CD4-positive, alpha-beta T cell treated with Interferon gamma for 1 hour (primary cell): ENCODE data around the gene GCN1.

Source experiments
- DNase-seq: peaks from one replicate; pipeline ENCODE4 v3.0.0-alpha.2; 2020

Gene GCN1

DNA sequence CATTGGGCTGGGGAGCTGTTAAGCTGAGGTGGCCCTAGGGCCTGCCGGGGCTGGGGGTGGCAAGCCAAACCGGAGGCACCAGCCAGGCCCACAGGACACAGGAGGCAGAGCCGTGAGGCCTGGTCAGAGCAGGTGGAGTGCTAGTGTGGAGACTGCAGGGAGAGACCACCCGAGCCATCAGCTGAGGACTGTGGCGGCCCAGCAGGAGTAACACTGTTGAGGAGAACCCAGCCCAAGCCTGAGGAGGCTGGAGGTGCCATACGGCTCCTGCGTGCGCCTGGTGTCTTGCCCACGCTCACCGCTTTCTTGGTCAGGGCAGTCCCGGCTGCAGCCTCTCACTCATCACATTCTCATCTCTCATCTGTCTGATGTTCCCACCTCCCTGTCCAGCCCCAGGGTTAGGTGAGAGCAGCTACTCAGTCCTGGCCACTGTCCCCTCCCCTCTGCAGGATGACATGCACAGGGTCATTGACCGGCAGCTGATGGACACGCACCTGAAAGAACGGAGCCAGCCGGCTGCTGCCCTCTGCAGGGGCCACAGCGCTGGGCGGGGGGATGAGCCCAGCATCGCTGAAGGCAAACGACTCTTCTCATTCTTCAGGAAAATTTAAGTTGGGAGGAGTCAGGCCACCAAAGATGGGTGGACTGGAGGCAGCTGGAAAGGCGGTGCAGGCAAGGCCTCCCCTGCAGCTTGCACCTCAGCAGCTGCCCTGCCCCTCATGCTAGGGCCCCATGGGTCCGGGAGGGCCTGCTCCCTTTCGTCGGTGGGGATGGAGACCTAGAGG, 101.8 kb downstream of the GCN1 start:
- no peak for DNase-seq

DNA sequence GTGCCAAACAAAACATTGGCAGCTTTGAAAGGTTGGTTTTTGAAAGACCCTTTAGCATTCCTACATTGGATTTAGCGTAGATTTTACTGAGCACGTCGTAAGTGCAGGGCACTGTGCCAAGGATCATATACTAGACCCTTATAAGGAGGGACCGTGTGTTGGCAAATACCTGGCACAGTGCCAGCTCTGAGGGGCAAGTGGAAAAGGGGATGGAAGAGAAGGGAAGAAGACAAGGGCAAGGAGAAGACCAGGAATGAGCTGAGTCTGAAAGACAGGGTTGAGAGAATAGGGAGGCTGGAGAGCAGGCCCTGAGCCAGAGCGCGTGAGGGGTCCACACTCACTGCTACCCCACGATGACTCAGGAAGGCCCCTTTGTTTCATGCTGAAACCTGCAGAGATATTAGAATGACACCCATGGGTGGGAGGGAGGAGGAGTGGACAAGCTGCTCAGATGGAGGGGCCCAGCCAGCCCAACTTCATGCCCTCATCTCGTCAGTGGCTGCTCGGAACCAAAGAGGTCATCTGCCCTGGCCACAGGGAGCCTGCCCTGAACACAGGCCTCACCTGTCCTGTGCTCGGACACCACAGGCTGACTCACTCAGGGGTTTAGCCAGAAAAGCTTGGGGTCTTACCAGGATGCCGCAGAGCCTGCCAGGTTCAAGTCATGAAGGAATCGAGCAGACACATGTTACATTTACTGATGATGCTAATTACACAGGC, 103.0 kb downstream of the GCN1 start:
- DNase-seq = no peak

DNA sequence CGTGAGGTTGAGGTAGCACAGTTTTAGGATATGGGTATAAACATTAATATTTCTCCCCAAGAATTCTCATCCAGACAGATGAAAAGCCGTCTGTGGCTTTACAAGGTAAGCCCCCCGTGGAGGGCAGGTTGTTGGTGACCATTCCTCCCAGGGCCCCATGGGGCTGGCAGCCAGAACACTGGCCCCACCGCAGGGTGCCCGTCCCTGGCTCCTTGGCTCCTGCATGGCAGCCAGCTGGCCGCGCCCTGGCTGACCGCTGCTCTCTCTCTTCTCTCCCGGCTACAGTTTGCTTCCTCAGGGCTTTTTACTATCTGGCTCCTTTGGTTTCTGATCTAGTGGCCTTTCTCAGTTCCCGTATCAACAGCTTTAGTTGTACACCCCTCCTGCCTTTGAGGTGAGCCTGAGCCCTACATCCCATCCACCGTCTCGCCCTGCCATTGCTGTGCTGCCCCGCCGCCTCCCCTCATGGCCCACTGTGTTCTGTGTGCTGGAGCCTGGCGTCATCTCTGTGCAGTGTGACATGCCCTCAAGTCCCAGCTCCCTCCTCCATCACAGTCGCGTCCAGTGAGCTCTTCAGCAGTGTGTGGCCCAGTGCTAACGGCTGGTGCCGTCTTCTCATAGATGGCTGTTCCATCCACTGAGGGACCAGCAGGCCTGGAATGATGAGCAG, 103.8 kb downstream of the GCN1 start:
- DNase-seq = no peak

DNA sequence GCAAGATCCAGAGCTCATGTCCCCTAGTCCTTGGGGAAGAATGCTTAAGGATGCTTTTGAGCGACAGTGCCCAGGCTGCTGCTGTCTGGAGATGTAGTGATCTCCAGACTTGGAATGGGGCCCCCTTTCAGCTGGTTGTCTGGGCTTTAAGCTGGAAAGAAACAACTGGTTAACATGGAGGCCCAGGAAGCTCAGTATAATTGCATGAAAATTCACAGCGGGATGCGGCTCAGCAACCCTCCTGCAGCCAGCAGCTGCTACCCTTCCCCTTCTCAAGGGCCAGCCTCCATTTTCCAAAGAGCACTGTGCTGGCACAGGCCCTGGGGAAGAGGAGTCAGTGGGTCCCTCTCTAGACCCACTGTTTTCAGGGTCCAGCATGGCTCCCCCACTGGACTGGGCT, 104.3 kb downstream of the GCN1 start:
- no peak for DNase-seq

DNA sequence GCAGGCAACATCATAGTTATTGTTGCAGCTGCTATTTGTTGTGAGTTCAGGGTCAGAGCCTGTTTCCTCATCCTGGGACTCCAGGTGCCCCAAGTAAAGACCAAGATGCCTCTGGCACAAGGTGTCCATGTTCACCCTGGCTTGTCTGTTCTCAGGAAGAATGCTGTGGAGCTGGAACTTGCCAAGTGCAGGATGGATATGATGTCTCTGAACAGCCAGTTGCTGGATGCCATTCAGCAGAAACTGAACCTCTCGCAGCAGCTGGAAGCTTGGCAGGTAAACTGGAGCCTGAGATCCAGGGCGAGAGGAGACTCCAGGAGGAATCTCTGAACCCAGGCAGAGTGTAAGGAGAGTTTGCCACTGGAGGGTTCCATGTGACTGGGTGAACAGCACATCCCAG, 104.7 kb downstream of the GCN1 start:
- no peak for DNase-seq

DNA sequence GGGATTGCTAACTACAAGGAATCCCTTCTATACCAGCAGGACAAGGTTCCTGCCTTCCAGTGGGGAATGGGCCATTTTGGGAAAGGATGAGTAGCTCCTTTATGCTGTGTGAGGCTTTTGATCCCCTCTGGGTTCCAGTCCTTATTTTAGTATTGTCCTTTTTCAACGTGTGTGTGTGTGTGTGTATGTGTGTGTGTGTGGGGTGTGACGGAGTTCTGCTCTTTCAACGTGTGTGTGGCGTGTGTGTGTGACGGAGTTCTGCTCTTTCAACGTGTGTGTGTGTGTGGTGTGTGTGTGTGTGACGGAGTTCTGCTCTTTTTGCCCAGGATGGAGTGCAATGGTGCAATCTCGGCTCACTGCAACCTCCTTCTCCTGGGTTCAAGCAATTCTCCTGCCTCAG, 105.4 kb downstream of the GCN1 start:
- DNase-seq = no peak

DNA sequence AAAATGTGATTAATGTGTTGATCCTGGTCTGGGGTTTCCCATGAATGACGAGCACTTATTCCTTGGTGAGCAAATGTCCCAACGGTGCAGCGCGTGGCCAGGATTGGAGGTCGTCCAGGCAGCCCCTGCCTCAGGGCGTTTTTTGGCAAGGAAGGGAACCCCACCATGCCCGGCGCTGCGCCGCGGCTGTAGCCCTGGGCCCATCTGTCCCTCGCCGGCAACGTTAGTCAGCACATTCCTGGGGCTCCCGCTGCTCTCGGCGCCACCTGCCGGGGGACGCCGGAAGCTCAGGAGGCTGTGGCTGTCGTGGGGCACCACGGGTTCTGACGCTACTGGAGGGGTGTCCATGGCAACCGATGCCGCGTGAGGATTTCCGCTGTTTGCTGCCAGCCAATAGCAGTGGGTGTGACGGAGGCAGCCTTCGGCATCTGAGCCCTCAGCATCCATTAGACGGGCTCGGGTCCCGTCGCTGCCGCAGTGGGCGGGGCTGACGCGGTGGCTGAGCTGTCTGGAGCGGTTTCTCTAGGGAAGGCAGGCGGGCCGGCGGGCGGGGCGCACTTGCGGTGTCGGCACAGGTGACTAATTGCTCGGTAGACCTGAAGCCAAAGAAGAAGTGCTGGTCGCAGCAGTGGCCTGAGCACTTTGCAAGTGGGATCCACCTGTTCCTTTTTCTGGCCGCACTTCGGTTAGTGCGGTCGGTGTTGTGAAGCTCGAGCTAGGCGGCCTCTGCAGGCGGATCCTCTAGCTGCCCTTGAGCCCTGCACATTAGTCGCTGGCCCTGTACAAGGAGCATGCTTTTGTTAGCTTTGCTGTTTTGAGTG, 107.5 kb downstream of the GCN1 start:
- DNase-seq = peak; percentile 100

DNA sequence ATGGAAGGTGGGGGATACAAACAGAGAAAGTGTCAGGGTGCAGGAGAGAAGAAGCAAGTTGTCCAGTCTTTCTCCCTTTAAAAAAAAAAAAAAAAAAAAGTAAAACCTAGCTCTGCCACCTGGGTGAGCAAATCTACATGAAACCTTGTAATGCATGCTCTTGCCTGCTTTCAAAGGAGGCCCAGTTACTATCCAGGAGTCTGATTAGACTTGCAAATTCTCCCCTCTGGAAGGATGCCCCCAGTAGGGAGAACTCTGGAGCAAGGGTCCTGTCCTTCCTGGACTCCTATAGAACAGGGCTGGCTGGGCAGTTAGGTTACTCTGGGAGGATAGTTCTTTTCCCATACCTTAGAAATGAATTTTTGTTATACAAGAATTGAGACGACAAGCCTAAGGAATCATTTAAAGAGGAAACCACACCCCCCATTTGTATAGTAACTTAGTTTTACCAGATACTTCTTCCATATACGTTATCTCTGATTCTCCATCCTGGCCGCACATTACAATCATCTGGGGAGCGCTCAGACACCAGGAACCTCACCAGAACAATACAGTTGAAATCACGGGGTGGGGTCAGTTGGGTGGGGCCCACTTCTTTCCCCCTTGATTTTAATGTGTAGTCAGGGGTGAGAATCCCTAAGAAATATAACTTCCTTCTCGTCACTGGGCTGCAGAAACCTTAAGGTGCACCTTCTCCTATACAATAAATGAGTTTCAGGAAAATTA, 108.4 kb downstream of the GCN1 start:
- DNase-seq = no peak

DNA sequence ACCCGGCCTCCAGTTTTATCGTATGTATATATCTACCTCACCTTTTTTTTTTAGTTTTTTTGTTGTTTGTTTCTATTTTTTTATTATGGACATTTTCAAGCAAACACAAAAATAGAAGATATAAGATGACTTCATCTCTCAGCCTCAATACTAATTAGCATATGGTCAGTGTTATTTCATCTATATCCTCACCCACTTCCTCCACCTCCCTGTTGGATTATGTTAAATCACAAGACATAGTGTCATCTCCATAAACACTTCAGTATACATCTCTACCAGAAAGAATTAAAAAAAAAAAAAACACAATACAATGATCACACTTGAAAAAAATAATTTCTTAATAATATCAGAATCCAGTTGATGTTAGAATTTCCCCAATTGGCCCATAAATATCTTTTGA, 112.9 kb downstream of the GCN1 start:
- DNase-seq = no peak

DNA sequence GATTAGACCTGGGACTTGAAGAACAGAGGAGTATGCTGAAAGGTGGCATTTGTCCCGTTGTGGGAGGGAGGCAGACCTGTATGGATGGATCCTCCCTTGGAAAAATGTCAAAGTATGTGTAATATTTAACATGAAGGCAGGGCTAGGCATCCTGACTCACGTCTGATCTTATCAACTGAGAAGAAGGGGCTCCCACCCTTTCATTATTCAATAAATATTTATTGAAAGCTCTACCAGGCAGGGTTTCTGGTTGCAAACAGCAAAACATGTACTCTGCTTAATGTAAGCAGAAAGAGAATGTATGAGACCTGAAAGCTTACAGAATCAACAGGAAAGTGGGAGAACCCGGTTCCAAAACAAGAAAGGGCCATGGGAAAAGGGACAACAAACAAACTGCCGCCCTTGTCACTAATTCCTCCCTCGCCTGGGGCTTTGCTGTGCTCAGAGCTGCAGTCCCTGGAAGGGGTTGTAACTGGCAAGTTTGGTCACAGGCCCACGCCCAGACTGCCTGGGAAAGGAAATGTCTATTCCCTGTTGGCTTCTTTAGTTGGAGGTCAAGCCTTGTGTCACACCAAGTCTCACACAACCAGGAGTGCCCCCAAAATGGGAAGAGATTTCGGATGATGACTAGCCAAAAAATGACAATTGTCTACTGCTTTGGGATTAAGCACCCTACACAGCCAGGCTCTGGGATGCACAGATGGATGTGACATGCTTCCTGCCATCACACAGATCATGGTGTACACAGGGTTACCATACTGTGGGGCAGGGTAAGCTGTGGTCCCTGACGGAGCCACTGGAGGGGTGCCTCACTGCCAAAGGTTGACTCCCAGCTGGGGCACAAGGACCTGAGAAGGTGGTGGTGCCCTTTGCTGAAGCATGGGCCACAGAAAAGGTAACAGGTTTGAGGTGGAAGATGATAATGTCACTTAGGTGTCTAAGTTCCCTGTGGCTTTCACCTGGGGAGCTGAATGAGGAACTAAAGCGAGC, 114.8 kb downstream of the GCN1 start:
- DNase-seq = no peak

DNA sequence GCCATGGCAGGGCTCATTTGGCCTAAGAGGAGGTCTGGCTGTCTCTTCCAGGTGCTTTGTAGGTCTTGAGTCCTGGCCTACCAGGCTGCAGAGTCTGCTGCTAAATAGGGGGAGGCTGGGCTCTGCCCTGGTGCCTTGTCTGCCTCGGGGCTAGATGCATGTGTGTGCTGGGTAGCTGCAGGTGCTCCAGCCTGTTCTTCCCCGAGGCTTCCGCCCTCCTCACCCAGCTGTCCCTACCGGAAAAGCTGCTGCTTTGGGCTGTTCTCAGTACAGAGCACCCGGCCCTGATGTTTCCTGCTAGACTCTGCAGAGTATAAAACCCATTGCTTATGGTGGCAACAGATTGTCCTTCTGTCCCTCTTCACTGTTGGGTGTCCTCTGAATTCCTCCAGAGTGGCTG, 115.6 kb downstream of the GCN1 start:
- no peak for DNase-seq

DNA sequence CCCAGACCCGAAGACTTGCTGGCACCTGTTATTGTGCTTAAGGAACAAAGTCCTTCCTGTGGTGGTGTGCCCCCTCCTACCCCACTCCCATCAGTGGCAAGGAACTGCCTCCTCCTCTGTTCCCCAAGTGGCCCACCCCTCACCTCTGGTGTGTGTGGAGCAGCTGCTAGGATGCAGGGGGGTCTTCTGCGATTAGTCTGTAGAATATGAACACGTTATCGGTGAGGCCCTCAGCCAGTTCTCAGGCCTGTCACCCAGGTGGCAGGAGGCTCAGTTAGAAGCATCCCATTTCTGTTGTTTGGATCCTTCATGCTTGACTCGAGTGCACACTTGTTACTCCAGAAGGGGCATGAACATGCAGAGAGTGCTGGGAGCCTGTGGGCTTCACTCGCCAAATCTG, 117.3 kb downstream of the GCN1 start:
- no peak for DNase-seq
